MM.1S (cell line): Measurements from ENCODE around the gene DENND1A.

ENCODE experiments used
- CTCF ChIP-seq: fragments of 300-600 bp; sonication (generic); IDR thresholded peaks from 2 replicates; pipeline ENCODE4 v1.5.1; 2016; ENCODE audit warnings: antibody characterized with exemption, low read length, mixed read lengths
- EZH2 ChIP-seq: fragments of 300-600 bp; sonication (generic); optimal IDR thresholded peaks from 2 replicates; pipeline ENCODE3; 2017; ENCODE audit warnings: low read depth, mild to moderate bottlenecking, antibody characterized with exemption, low read length, mixed read lengths

- TF ChIP-seq CTCF, result no peak
- TF ChIP-seq EZH2, result no peak
Observed at GRCh38 chr9:123495731-123496130, 434.2 kb downstream of the DENND1A start.
